ENCODE results near the gene STX10.
A peak's percentile ranks its signal among the peaks of the same experiment; 100 is the strongest.

Gene STX10

GRCh38 chr19:13110099-13110610, 40.0 kb downstream of the STX10 start:
- no peak overlapping the region for H3K4me3 ChIP-seq (ENCODE audit: low read depth, low read length)
- no peak for TF ChIP-seq CTCF (conservative IDR thresholded peaks at IDR 0.05; ENCODE audit: low read depth, low read length)
- DNase-seq (ENCODE audit: low read depth): no peak

GRCh38 chr19:13109361-13110098, 40.6 kb downstream of the STX10 start:
- DNase-seq (ENCODE audit: low read depth): no peak
- no peak overlapping the region for H3K4me3 ChIP-seq (ENCODE audit: low read depth, low read length)
- no peak for TF ChIP-seq CTCF (conservative IDR thresholded peaks at IDR 0.05; ENCODE audit: low read depth, low read length)

DNA sequence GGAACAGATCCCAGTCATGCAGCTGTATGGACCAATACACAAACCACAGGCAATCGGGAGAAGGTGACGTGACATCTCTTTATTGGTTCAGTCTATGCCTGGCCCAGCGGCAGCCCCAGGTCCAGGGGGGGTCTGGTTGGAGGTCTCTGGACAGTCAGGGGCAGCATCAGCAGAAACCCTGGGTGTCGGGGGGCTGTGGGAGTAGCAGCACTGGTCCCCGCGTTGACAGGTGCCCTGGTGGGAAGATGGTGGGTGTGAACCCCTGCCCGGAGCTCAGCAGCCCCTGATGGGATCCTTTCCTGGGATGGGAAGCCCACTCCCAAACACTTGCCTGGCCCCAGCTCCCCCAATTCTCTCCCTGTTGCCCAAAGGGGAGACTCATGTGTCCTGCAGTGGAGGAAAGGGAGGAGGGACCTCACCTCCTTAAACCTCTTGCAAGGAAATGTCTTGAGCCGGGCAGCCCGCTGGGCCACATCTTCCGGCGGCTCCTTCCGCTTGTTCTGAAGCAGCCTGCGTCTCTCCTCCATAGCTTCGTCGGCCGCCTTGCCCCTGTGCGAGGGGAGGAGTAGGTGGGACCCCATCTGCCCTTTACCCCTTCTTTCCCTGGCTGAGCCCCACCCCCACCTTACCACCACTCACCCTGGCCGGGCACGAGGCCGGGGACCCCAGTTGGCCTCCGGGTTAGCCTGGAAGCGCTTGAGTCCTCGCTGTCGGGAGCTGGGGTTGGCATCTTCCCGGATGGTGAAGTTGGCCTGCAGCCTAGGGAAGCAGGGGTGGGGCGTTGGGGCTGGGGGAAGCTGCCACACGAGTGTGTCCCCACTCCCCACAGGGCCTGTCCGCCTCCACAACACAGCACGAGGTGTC, 45.1 kb downstream of the STX10 start:
- TF ChIP-seq CTCF (conservative IDR thresholded peaks at IDR 0.05; ENCODE audit: low read depth, low read length): no peak
- no peak for DNase-seq (ENCODE audit: low read depth)
- H3K4me3 ChIP-seq (ENCODE audit: low read depth, low read length): no peak overlapping the region

DNA sequence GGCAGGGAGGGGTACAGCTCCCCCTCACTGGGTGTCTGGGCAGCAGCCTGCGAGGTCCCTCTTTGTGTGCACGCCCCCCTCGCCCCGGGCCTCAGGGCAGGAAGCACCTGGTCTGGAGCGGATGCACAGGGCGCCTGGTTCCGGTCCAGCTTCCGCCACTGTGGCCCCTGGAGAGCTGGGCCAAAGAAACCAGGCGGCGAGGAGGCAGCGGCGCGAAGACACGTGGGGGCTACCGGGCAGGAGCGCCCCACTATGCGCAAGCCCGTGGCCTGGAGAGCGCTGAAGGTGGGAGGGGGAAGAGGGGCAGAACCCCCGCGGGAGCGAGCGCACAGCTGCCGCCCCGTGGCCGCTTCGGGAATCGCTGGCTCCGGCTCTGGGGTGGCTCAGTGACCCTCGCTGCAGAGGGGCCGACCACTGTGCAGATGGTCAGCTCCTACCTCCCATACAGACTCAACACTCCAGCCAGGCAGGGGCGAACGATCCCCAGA, 45.8 kb downstream of the STX10 start:
- peak; percentile 74 for TF ChIP-seq CTCF (conservative IDR thresholded peaks at IDR 0.05; ENCODE audit: low read depth, low read length)
- H3K4me3 ChIP-seq (ENCODE audit: low read depth, low read length): no peak overlapping the region
- no peak for DNase-seq (ENCODE audit: low read depth)

DNA sequence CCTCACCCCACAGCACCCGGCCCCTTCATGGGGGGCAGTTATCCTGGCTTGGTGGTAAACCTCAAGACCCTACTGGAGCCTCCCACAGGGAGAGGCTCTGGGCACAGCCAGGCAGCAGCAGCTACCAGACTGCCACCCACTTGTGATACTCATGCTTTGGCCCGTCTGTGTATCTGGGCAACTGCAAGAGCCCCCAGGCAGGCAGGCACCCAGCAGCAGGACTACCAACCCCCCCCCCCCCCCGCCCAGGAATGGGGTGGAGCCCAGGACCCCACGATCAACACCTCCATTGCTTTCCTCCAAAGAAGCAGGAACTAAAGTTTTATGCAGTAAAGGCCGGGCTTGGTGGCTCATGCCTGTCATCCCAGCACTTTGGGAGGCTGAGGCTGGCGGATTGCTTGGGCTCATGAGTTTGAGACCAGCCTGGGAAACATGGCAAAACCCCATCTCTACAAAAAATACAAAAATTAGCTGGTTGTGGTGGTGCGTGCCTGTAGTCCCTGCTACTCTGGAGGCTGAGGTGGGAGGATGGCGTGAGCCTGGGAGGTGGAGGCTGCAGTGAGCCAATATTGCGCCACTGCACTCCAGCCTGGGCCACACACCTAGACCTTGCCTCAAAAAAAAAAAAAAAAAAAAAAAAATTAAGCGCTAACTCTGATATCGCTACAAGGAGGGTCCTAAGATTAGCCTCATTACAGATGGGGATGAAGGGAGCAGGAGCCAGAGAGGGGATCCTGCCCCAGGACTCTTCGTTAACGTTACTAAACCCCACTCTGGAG, 46.4 kb downstream of the STX10 start:
- no peak for DNase-seq (ENCODE audit: low read depth)
- no peak overlapping the region for H3K4me3 ChIP-seq (ENCODE audit: low read depth, low read length)
- TF ChIP-seq CTCF (conservative IDR thresholded peaks at IDR 0.05; ENCODE audit: low read depth, low read length): no peak

- no peak for DNase-seq (ENCODE audit: low read depth)
- H3K4me3 ChIP-seq (ENCODE audit: low read depth, low read length): peak within 1 kb of the TSS; percentile 41
- TF ChIP-seq CTCF (conservative IDR thresholded peaks at IDR 0.05; ENCODE audit: low read depth, low read length): no peak
Measured at GRCh38 chr19:13102666-13103580, 47.3 kb downstream of the STX10 start, which contains the start of gene LYL1. TSS of gene LYL1 (minus strand) at chr19:13102858. CDS start at chr19:13101171, 1,687 bp downstream.

All from choroid plexus epithelial cell (primary cell).